HG03342 (cell line): Measurements from ENCODE around the gene DIPK1A.
"Not testable (repeated sequence)": the region's sequence is repeated elsewhere in the genome, so short reads cannot be mapped to it uniquely, and the experiment has no call there.

ENCODE experiments used
- ATAC-seq: cut with Tn5 transposase; IDR thresholded peaks from one replicate; pipeline ENCODE4 v1.9.1; 2021; ENCODE audit warnings: mild to moderate bottlenecking, moderate library complexity; ENCODE audit not compliant: unreplicated experiment

The DIPK1A gene

DNA sequence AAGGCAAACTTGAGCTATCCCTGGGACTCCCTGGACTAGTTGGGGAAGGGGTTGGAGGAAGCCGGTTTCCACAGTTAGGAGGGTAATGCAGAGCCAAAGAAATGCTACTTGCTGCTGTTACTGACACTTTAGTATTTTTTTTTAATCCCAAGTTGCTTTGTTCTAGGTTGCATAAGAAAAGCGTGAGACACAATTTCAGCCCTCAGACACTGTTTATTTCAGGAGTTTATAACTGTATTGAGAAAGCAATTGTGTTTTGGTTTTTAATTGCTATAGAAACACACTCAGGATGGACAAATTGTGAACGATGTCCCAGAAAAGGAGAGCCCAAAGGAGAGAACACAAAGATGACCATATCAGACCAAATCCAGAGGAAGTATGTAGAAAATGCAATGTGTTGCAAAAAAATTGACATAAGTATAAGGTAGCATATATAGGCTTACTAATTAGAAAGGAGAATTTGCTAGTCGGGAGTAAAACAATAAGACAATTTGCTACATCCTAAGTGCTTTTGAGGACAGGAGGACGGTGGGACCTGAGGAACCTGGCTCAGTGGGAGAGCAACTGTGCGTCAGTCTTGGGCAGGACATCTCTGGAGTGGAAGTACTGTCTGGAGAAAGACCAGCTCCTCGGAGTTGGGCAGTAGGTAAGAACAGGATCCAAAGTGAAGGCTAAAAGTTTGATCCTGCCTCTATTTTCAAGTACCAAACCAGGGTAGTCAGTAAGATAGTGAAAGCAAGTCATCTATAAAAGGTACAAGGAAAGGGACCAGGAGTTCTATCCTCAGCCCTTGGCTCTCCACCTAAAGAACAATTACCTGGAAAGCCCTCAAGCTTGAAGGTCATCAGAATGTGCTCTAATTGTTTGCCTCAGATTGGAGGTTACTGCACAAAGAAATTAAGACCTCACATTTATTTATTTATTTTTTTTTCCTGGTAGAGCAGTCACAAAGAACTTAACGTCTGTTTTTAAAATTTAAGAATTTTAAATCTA is 39.9 kb downstream of the DIPK1A start:
- ATAC-seq = no peak

GRCh38 chr1:92916899-92917298 is 44.4 kb downstream of the DIPK1A start:
- ATAC-seq = no peak

- ATAC-seq = no peak
These were observed 45.7 kb downstream of the DIPK1A start for GRCh38 chr1:92915547-92915946.

GRCh38 chr1:92913093-92913819 is 48.0 kb downstream of the DIPK1A start:
- ATAC-seq = no peak

GRCh38 chr1:92910081-92910480 is 51.2 kb downstream of the DIPK1A start:
- no peak for ATAC-seq

DNA sequence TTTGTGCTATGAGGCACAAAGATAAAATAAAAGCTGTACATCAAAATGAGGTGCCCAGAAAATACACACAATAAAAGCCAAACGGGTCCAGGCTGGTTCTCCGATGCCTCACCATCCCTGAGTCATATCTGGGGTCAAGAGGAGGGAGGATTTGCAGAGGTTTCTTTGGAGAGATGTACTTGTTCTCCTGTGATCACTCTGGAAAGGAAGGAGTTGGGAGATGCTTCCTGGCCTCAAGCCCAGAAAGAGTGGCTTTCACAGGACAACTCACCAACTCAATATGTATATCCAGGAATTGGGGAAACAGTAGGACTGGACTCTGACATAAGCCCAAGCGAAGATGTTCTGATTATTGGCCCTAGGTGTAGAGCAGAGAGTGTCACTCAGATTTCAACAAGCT is 51.9 kb downstream of the DIPK1A start:
- no peak for ATAC-seq

- ATAC-seq = no peak
These were observed 53.1 kb downstream of the DIPK1A start for GRCh38 chr1:92907949-92908684.

DNA sequence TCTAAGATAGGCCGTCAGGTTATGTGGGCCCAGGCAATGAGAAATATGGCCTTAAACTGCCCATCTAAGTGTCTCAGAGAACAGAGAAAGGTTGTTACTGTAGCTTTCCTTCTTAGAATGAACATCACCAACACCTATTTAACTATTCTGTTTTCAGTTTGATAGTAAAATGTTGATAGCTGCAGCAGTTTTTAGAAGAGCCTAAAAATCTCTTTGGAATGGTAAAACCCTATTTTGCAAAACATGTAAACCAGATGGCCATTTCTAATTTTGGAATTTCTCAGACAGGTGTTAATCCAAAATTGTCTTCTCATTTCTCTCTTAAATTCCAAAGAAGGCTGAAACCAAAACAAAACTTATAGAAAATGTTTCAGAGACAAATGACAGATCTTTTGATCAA is 57.5 kb downstream of the DIPK1A start:
- no peak for ATAC-seq

GRCh38 chr1:92902406-92902744 is 58.9 kb downstream of the DIPK1A start:
- ATAC-seq = no peak

GRCh38 chr1:92901699-92902405 is 59.4 kb downstream of the DIPK1A start:
- no peak for ATAC-seq

- ATAC-seq = no peak
These were observed 60.1 kb downstream of the DIPK1A start for GRCh38 chr1:92901126-92901525.

DNA sequence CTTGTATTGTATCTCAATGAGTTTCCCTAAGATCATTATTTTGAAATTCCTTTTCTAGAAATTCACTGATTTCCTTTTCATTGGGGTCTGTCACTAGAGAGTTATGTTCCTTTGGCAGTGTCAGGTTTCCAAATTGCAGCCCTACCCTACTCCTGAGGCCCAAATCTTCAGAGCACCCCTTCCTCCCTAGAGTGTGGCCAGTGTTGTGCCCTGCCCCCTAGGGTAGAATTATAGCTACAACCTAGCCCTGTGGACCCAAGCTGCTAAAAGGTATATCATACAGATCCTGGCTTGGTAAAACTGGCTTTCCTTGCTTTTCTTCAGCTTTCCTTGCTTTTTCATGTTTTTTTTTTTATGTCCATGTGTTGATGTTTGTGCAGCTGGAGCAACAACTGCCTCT is 60.7 kb downstream of the DIPK1A start:
- no peak for ATAC-seq

DNA sequence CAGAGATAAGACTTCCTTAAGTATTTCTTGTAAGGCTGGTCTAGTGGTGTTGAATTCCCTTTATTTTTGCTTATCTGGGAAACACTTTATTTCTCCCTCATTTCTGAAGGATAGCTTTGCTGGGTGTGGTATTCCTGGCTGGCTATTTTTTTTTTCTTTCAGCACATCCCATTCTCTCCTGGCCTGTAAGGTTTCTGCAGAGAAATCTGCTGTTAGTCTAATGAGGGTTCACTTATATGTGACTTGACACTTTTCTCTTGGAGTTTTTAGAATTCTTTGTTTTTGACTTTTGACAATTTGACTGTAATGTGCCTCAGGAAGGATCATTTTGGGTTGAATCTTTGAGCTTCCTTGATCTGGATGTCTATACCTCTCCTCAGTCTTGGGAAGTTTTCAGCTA is 61.5 kb downstream of the DIPK1A start:
- no peak for ATAC-seq

GRCh38 chr1:92898053-92898452 is 63.2 kb downstream of the DIPK1A start:
- not testable (repeated sequence) for ATAC-seq

GRCh38 chr1:92887465-92887864 is 73.8 kb downstream of the DIPK1A start:
- ATAC-seq = no peak

DNA sequence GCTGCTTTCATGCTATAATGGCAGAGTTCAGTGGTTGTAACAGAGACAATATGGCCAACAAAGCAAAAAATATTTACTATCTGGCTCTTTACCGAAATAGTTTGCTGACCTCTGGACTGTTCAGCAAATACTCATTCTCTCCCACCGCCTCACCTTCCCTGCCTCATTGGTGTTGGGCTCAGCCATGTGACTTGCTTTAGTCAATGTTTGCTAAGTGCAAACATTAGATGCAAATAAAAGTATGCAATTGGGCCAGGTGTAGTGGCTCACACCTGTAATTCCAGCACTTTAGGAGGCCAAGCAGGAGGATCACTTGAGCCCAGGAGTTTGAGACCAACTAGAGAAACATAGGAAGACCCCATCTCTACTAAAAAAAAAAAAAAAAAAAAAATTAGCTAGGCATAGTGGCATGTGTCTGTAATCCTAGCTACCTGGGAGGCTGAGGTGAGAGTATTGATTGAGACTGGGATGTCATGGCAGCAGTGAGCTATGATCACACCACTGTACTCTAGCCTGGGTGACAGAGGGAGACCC is 74.3 kb downstream of the DIPK1A start:
- ATAC-seq = no peak

DNA sequence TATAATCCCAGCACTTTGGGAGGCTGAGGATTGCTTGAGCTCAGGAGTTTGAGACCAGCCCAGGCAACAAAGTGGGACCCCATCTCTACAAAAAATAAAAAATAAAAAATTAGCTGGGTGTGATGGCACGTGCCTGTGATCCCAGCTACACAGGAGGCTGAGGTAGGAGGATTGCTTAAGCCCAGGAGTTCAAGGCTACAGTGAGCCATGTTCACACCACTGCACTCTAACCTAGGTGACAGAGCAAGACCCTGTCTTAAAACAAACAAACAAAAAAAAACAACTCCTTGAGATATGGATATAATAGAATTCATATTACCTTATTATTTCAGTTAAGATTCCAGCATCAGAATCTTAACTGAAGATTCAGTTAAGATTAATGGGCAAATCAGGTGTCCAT is 77.1 kb downstream of the DIPK1A start:
- ATAC-seq = no peak

- no peak for ATAC-seq
These were observed 78.0 kb downstream of the DIPK1A start for GRCh38 chr1:92883297-92883696.

DNA sequence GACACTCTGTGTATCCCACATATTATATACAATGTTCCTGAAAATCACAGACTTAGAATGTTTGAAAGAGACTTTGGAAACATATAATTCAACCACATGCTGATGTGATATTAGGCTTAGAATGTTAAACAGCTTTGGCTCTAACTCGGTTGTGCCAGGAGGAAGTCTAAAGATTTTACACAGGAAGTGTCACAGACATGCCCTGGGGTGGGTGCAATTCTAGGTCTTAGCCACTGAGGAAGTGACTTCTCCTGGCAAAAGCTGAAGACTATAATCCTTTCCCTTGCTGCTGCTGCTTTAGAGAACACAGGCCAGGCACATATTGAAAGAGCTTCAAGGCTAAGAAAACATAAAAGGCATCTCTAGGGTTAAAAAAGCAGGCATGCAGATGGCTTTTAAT is 78.4 kb downstream of the DIPK1A start:
- ATAC-seq = no peak

DNA sequence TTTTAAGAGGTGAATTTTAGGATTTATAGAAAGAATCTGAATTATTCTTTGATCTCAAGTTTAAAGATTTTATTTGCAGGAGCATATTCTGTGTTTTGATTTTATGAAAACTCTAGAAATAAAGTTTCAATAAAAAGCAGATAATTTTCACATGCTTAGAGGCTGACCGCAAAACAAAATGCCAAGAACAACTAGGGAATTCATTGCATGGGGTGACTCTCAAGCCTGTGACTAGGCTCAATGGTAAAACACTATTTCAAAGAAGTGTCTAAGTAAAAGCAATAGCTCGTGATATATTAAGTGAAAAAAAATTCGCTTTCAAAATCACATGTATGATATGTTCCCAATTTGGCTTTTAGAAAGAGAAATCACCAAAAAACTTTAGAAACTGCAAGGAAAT is 79.9 kb downstream of the DIPK1A start:
- no peak for ATAC-seq
